ENCODE measurements around the gene ALG5. TPM values are rescaled to one million over a fixed set of nuclear protein-coding genes. Genes with fewer than 3 reads are reported as not detected.
A peak's percentile ranks its signal among the peaks of the same experiment; 100 is the strongest.

Gene ALG5
- polyA plus RNA-seq, 2 of the 4 experiments (the other 2 are of a cell fraction), result 34.4 to 69.0 TPM

DNA sequence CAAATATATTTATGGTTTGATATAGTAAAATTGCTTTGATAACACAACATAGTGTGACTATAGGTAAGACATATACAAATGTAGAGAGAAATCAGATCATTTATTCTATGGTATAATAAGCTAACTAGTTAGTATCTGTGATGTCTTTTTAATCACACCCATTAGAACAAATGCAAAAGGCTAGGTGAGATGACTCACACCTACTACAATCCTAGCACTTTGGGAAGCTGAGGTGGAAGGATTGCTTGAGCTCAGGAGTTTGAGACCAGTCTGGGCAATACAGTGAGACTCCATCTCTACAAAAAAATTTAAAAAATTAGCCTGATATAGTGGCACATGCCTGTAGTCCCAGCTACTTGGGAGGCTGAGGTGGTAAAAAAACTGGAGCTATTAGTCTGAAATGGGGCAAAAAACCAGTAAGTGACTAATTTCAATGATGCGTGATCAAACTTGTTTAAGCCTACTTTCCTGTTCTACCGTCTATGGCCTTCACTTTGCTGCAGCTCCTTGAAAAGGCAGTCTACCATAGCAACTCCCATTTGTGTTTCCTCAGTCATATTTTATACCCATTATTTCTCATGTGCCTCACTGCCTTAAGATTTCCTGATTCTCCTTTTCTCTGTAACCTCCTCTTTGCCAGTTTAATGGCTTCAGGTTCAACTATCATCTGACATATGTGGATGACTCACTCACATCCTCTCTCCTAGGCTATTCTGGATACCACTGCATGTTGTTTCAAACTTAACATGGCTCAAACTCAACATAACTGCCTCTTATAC lies 12.5 kb downstream of the ALG5 start:
- Histone ChIP-seq H3K4me1 (no peaks in the 10 kb centered on the region), H3K9me3 (no peaks in the 10 kb centered on the region), H3K4me2 (no peak overlapping the region), H3K27ac (no peak overlapping the region), H3K4me3 (no peak overlapping the region)
- DNase-seq (ENCODE audit: low read depth in 1 of 2, low spot score in 1 of 2) (no peak), ATAC-seq (no peak), FAIRE-seq (no peak)
- WGBS (ENCODE audit: missing lambda C conversion rate), result 100% methylated on average over 2 of the region's 2 CpGs
- ChIA-PET CTCF (interaction anchor here (0.6 kb wide), 1 partner anchor 168 kb away, joined by 3 read pairs; the partner anchor contains the start of gene RFXAP), POLR2A (no interaction called here)
- TF ChIP-seq HOXA7 (CRISPR knock-in tag; IDR thresholded peaks at IDR 0.05), result no peak

DNA sequence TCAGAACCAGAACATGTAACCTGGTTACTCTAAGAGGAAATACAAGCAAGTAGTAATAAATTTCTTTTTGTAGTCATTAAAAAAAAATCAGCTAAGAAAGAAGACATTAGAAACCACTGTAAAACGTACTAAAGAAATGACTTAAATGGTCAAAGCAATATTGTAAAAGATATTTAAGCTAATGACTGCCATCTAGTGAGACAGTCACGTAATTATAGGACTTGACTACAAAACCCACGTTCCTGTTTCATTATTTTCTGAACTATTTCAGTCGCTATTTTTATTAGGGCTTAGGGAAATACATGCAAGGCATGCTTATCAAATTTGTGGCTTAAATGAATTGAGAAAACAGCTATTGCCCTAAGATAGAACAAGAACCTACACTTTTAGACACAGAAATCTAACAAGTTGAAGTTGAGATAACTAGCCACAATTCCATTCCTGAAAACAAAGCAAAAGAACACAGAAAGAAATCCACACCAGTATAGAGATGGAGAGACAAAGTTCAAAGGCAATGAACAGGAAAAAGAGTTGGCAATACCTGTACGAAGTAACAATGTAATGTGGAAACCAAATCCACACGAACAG lies 17.9 kb downstream of the ALG5 start:
- DNase-seq (ENCODE audit: low read depth in 1 of 2, low spot score in 1 of 2), result peak in 1 of 2 experiments; percentile 45
- Histone ChIP-seq H3K4me3 (no peak overlapping the region), H3K27ac (no peak overlapping the region), H3K9me3 (no peaks in the 10 kb centered on the region), H3K4me2 (no peak overlapping the region), H3K4me1 (no peaks in the 10 kb centered on the region)
- ChIA-PET POLR2A (interaction anchor here (1.0 kb wide), 1 partner anchor 19 kb away, joined by 3 read pairs; no protein-coding TSS in a partner anchor), CTCF (interaction anchor here (0.7 to 6.5 kb wide), 12 partner anchors 8 to 524 kb away, joined by 3 to 62 read pairs (median 4); partner anchors contain the start of gene ALG5)
- WGBS (ENCODE audit: missing lambda C conversion rate), result 34% methylated on average over 6 of the region's 6 CpGs
- ATAC-seq, result peak in 1 of 2 experiments; percentile 47; a peak in 2 of 6 replicates
- TF ChIP-seq SMC3 (IDR thresholded peaks at IDR 0.05) (peak; percentile 31; the same call in 1 of the 3 replicates), EHF (CRISPR knock-in tag; IDR thresholded peaks at IDR 0.05) (no peak), RAD21 (conservative IDR thresholded peaks at IDR 0.05 in 1 of 2, IDR thresholded peaks at IDR 0.05 in 1 of 2) (peak; percentile 51 to 53)
- TF ChIP-seq, protein P1, sequence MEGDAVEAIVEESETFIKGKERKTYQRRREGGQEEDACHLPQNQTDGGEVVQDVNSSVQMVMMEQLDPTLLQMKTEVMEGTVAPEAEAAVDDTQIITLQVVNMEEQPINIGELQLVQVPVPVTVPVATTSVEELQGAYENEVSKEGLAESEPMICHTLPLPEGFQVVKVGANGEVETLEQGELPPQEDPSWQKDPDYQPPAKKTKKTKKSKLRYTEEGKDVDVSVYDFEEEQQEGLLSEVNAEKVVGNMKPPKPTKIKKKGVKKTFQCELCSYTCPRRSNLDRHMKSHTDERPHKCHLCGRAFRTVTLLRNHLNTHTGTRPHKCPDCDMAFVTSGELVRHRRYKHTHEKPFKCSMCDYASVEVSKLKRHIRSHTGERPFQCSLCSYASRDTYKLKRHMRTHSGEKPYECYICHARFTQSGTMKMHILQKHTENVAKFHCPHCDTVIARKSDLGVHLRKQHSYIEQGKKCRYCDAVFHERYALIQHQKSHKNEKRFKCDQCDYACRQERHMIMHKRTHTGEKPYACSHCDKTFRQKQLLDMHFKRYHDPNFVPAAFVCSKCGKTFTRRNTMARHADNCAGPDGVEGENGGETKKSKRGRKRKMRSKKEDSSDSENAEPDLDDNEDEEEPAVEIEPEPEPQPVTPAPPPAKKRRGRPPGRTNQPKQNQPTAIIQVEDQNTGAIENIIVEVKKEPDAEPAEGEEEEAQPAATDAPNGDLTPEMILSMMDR (IDR thresholded peaks at IDR 0.05), result peak; percentile 51
- TF ChIP-seq, protein P2, sequence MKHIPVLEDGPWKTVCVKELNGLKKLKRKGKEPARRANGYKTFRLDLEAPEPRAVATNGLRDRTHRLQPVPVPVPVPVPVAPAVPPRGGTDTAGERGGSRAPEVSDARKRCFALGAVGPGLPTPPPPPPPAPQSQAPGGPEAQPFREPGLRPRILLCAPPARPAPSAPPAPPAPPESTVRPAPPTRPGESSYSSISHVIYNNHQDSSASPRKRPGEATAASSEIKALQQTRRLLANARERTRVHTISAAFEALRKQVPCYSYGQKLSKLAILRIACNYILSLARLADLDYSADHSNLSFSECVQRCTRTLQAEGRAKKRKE (CRISPR knock-in tag; IDR thresholded peaks at IDR 0.05; ENCODE audit: low read depth), result no peak
- peak; percentile 7 for FAIRE-seq

DNA sequence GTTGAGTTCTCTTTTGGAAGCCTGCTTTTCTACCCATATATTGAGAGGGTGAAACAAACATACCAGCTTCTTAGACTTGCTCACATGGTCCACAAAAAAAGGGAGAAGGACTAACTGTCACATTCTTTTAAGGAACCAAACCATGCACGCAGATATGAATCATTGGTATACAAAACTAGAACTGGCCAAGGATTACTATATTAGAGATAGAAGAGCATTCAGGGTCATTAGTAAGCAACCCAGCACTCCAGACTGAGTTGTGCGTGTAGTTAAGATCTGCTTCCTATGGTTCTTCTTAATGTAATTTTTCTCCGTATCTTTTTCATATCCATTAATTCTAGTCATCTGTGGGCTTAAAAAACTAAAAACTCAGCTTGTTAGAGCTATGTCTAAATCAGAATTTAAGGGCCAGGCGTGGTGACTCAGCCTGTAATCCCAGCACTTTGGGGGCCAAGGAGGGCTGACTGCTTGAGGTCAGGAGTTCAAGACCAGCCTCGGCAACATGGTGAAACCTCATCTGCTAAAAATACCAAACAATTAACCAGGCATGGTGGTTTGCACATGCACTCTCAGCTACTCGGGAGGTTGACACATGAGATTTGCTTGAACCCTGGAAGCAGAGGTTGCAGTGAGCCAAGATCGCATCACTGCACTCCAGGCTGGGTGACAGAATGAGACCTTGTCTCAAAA lies 19.6 kb downstream of the ALG5 start:
- Histone ChIP-seq H3K4me2 (no peak overlapping the region), H3K9me3 (peaks cover 6% of the 10 kb centered on the region; the same call in 2 of the 3 replicates), H3K4me1 (no peaks in the 10 kb centered on the region), H3K4me3 (no peak overlapping the region), H3K27ac (no peak overlapping the region)
- FAIRE-seq, result no peak
- ChIA-PET CTCF (interaction anchor here (6.5 kb wide), 1 partner anchor 123 kb away, joined by 62 read pairs; no protein-coding TSS in a partner anchor), POLR2A (no interaction called here)
- ATAC-seq, result no peak
- 92% methylated on average over 7 of the region's 7 CpGs for WGBS (ENCODE audit: missing lambda C conversion rate)
- DNase-seq (ENCODE audit: low read depth in 1 of 2, low spot score in 1 of 2), result no peak
- TF ChIP-seq HOXA7 (CRISPR knock-in tag; IDR thresholded peaks at IDR 0.05), result no peak
- no peak for TF ChIP-seq RNF2 (IDR thresholded peaks at IDR 0.05; ENCODE audit: borderline replicate concordance, low read depth)
- TF ChIP-seq, protein P3, sequence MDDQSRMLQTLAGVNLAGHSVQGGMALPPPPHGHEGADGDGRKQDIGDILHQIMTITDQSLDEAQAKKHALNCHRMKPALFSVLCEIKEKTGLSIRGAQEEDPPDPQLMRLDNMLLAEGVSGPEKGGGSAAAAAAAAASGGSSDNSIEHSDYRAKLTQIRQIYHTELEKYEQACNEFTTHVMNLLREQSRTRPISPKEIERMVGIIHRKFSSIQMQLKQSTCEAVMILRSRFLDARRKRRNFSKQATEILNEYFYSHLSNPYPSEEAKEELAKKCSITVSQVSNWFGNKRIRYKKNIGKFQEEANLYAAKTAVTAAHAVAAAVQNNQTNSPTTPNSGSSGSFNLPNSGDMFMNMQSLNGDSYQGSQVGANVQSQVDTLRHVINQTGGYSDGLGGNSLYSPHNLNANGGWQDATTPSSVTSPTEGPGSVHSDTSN (IDR thresholded peaks at IDR 0.05), result no peak
- TF ChIP-seq NR3C1 (IDR thresholded peaks at IDR 0.05), result no peak

DNA sequence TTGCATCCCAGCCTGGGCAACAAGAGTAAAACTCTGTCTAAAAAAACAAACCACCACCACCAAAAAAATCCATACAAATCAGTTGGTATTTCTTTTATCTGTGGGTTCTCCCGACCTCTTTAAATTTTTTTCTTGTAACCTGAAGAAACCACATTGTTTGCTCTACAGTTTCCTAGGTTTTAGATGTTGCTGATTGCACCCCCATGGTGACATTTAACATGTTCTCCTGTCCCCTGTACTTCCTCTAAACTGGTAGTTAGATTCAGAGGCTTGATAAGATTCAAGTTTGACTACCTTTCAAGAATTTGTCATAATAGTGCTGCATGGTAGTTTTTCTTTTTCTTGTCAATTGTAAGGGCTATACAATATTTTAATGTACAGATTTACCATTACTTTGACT lies 24.0 kb downstream of the ALG5 start:
- WGBS (ENCODE audit: missing lambda C conversion rate), result 96% methylated on average over 1 of the region's 1 CpG
- Histone ChIP-seq H3K4me3 (no peak overlapping the region), H3K4me1 (no peaks in the 10 kb centered on the region), H3K9me3 (peaks cover 6% of the 10 kb centered on the region; the same call in 2 of the 3 replicates), H3K4me2 (no peak overlapping the region), H3K27ac (no peak overlapping the region)
- FAIRE-seq, result no peak
- no peak for ATAC-seq
- CTCF ChIA-PET, result interaction anchor here (1.1 kb wide), 1 partner anchor 107 kb away, joined by 3 read pairs; no protein-coding TSS in a partner anchor
- DNase-seq (ENCODE audit: low read depth in 1 of 2, low spot score in 1 of 2), result no peak
- POLR2A ChIA-PET, result no interaction called here
- TF ChIP-seq MAZ (IDR thresholded peaks at IDR 0.05; ENCODE audit: borderline replicate concordance, low read depth, low read length) (no peak), ZFP36 (IDR thresholded peaks at IDR 0.05; ENCODE audit: borderline replicate concordance, partially characterized antibody) (no peak), CBX2 (IDR thresholded peaks at IDR 0.05; ENCODE audit: borderline replicate concordance, low read depth) (no peak), HDAC2 (IDR thresholded peaks at IDR 0.05) (no peak), KDM5A (IDR thresholded peaks at IDR 0.05) (no peak), ZC3H11A (IDR thresholded peaks at IDR 0.05) (no peak), ZNF302 (CRISPR knock-in tag; IDR thresholded peaks at IDR 0.05) (no peak), EHMT2 (IDR thresholded peaks at IDR 0.05; ENCODE audit: low read depth) (no peak), POLR2A (IDR thresholded peaks at IDR 0.05; ENCODE audit: low read length) (no peak), EHF (CRISPR knock-in tag; IDR thresholded peaks at IDR 0.05) (no peak), RFX5 (IDR thresholded peaks at IDR 0.05) (no peak)
- TF ChIP-seq, protein P1 (IDR thresholded peaks at IDR 0.05), result no peak

Data from A549 (cell line).